ENCODE data around the gene ZNF22.
A peak's percentile ranks its signal among the peaks of the same experiment; 100 is the strongest.

ZNF22 gene

GRCh38 chr10:44963772-44964633 is 36.7 kb upstream of the ZNF22 start:
- DNase-seq, result peak; percentile 49 to 98 (median 92)

DNA sequence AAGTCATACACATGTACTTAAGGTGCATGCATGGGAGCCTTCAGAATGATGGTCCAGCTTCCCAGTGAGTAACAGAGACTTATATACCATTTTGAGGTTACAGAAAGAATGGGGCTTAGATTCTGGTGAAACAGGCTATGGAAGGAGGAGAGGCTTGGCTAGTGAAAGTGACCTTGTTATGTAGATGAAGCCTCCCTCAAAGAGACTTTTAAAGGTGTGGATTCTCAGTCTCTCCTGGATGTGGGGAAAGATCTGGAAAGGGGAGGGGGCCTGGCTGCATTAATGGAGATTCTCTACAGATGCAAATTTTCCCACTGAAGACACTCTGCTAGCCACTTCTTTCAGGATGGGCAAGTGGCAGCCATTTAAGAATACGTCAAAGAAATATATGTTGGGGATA is 35.6 kb upstream of the ZNF22 start:
- no peak for DNase-seq

GRCh38 chr10:44965651-44966097 is 35.0 kb upstream of the ZNF22 start:
- DNase-seq, result peak in 1 of 51 donors; percentile 21

- no peak for DNase-seq
Observed at GRCh38 chr10:44966129-44966815, 34.5 kb upstream of the ZNF22 start.

DNA sequence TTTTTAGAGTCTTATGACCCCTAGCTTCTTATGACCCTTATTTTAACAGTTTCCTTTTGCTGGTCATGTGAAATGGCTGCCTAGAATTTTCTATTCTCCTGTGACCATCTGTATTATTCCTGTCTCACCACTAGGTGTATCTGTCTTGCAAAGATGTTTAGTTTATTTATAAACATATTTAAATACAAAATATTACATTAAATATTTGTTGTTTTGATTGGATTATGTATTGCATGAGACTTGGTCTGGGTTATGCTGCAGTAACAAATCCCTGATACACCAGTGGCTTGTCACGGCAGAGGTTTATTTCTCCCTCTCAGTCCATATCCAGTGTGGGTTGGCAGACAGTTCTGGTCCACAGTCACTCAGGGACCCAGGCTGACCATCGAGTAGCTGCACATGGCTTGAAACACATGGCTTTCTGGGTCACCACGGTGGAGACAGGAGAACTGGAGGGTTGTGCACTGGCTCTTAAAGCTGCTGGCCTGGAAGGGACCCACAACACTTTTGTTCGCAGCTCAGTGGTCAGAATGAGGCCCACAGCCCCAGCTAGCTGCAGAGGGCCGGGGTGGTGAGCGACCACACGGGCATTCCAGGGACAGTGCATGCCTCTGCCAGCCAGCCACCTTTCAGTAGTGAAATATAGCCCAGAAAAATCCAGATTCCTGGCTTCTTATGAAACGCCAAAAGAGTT is 33.8 kb upstream of the ZNF22 start:
- DNase-seq, result no peak

DNA sequence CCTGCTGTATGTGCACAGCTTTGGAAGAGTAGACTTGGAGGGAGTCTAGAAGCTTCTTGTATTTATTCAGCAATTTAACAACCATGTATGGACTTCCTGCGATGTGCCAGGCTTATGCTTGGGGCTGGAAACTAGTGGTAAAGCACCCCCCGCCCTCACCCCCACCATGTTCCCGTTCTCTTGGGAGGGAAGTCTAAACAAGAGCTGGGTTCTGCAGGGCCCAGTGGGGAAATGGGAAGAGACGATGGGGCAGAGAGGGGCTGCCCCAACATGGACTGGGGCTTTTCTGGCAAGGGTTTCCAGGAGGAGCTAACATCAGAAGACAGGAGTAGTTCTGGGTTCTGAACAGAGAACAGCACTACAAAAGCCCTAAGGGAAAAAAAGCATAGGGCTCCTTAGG is 33.1 kb upstream of the ZNF22 start:
- DNase-seq, result peak in 2 of 51 donors; percentile 39 to 47

GRCh38 chr10:44968091-44968490 is 32.6 kb upstream of the ZNF22 start:
- peak in 10 of 51 donors; percentile 11 to 54 (median 38) for DNase-seq

DNA sequence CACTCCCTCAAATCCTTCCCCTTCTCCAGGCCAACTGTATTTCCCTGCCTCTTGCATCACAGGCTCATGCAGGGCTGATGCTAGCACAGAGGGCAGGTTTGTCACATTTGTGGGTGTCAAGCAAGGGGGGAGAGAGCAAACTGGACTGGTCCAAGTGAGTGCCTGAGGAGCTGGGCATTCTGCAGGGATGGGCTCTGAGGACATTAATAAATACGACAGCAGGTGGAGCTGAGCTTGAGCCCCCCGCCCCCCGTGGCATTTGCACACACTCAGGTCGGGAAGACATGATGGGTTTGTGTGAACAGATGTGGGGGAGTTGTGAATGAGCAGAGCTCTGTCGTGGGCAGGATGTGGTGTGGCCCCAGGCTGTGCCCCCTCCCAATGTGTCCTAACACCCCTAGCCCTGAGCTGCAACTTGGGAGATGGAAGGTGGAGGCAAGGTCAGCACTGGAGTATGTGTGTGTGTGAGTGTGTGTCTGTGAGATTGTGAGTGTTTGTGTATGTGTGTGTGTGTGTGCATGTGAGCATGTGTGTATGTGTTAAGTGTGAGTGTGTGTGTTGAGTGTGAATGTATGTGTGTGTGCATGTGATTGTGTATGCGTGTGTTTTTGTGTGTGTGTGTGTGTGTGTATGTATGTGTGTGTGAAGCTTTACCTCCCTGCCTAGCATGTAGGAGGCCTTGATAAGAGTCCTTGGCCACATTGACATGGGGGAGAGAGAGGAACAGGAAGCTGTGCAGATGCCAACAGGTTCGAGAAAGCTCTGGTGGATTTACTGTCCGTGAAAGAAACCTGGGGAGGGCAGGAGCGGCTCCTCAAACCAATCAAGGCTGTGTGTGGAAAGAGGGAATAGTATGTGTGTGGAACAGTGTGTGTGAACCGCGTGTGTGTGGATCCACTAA is 32.0 kb upstream of the ZNF22 start:
- DNase-seq, result no peak

GRCh38 chr10:44969854-44970253 is 30.9 kb upstream of the ZNF22 start:
- peak in 6 of 51 donors; percentile 37 to 72 (median 52) for DNase-seq

DNA sequence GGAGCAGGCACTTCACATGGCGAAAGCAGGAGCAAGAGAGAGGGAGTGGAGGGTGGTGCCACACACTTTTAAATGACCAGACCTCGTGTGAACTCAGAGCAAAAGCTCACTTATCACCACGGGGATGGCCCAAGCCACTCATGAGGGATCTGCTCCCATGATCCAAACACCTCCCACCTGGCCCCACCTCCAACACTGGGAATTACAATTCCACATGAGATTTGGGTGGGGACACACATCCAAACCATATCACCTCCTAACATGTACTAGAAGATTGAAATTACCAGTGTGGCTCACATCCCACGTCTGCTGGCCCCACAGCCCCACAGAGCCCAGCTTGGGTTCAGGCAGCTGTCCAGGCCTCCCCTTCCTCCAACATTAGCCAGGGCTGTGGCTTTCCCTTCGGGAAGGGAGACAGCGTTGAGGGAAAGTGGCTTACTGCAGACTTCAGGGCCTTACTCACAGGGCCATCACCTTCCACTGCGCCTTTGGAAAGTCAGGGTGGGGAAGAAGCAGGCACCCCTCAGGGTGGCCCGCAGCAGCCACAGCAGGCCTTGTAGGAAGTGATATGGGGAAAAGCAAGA is 29.8 kb upstream of the ZNF22 start:
- no peak for DNase-seq

- no peak for DNase-seq
Observed at GRCh38 chr10:44971434-44971833, 29.3 kb upstream of the ZNF22 start.

DNA sequence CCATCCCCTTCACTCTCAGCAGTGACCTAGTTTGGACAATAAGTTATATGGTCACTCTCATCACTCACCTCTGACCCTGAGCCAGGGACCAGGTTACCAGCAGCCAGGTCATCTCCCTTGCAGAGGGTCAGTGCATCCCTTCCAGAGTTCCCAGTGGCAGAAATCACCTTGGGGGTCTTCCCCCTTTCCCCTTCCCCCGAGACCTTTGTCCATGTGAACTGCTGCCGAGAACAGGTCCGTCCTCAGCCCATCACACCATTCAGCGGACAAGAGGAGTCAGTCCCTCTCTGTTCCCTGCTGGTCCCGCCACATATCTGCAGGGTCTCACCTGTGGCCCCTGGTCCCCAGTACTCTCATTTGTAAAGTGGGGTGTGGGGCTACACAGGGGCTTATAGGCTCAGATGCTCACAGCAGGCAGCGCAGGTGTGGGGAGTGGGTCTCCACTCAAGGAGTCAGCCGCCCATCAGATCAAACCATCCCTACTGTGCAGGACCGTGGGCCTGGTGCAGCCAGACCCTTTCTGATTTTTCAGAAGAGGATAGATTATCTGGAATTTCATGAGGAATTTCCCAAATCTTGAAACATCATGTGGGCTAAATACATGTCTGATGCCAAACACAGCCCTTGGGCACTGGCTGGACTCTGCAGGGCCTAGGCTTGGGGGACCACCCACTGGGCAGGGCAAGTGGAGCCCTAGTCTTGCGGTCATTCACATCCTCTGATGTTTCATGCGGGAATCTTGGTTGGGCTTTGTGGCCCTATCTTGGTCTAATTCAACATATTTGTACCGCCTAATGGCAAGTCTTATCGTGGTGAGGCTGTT is 28.6 kb upstream of the ZNF22 start:
- no peak for DNase-seq

DNA sequence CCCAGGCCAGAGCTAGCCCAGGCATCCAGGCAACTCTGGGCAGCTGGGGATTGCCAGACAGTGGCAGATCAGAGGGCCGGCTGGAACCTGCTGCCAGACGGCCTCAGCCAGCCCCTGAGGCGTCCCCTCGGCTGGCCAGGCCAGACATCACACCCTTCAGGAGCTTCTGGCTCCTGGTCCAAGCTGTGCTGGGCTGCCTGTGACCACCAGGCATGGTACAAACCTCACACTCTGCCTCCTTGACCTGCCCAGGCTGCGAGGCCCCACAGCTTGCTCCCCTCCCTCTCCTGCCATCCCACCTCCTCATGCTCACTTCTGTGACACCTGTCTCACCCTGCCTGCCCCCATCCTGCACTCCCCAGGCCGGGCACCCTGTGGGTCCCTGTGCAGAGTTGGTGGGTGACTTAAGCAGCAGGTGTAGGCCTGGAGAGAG is 27.8 kb upstream of the ZNF22 start:
- DNase-seq, result no peak

DNA sequence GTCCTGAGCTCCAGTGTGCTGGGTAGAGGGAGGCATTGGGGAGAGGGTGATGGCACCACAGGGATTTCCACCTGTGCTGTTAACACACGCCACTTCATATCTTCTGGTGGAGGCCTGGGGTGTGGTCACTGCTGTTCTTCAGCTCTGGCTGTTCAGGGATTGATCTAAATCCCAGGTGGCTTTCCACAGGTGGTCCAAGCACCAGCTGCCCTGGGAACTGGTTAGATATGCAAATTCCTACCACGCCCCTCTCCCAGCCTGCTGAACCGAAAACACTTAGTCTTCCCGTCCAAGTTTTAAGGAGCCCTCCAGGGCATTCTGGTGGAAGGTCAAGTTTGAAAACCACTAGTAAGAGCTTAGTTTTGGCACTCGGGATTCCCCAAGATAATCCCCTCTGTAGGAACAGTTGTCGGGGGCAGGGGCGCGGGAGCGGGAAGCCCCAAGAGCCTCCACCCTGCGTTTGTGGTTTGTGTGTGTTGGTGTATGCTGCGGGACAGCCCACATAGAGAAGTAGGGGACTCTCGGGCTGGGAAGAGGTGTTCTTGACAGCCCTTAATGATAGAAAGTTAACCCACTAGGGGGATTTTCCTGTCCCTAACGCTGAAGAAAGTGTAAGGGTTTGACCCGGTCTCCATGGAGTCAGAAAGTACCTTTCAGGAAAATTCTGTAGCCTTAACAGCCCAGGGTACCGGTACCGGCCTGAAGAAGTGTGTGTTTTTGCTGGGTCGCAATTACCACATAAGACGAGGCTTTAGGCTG is 27.2 kb upstream of the ZNF22 start:
- no peak for DNase-seq

- peak in 1 of 51 donors; percentile 28 for DNase-seq
Observed at GRCh38 chr10:44974082-44974627, 26.6 kb upstream of the ZNF22 start.

DNA sequence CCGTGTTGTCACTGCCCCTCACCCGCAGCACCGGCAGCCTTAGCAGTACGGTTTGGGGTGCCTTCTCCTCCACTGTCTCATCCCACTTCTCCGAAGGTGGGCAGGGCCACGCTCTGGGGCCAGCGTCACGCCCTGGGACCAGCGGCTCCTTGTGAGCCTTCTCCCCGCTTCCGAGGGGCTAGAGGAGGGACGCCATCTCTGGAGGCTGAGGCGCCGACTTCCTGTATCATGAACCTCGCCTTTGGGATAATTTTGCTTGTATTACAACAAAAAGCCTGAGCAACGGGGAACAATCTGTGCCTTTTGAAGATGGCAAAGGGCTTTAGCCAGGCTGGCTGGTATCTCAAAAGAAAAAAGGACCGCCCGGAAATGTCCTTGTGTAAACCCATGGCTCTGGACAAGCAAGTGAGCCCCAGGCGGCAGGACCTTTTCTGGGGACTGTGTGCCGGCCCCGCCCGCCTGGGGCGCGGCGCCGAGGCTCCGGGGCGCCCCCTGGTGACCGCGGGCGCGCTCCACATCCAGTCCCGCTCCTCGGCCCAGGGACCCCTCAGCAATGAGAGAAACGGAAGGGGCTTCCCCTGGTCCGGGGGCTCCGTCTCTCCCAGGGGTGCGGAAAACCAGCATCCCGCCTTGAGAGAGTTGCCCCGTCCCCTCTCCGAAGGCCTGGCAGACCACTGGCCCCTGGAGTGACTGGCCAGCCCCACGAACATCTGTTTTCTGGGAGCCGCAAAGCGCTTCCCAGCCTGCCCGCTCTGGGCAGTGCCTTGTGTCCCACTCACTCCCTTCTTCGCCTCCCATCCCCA is 25.9 kb upstream of the ZNF22 start:
- peak in 44 of 51 donors; percentile 23 to 86 (median 58) for DNase-seq
